GM10266 (cell line): Measurements from ENCODE around the gene CARS1.
"Not testable (repeated sequence)": the region's sequence is repeated elsewhere in the genome, so short reads cannot be mapped to it uniquely, and the experiment has no call there.

ENCODE experiments used
- DNase-seq: peaks from one replicate; pipeline ENCODE4 v3.0.0; 2012; ENCODE audit errors: extremely low spot score
- TF ChIP-seq, protein P1 (sequence below): IDR thresholded peaks from 2 replicates; pipeline ENCODE4 v1.5.1; 2012; ENCODE audit warnings: mild to moderate bottlenecking, low read depth; ENCODE audit not compliant: control insufficient read depth, insufficient read depth; ENCODE audit errors: missing control alignments

CARS1 gene

DNA sequence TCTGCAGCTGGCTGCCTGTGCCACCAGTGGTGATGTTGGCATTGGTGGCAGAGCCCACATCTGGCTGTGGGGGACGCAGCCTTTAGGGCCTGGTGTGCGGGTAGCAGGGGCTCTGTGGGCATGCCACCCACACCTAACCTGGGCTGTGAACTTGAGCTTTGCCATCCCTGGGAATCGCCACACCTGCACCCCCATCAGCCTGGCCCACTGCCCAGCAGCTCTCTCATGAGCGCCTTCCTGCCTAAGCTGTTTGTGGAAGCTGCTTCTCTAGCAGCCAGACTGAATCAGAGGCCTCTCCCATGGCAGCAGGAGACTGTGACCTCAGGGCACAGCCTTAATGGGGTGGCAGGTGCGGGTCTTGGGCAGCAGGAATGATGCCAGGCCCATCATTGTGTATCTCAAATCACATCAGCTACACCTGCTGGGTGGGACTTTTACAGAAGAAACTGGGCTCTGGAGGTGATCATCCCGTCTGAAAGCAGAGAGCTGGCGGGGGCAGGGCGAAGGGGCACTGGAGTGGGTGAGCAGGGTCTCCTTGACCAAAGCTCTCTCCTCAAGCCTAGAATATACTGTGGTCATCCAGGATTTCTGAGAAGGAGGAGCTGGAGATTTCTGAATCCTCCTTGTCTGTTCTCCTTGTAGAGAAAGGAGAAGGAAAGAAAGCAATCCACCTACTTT, 17.8 kb upstream of the CARS1 start:
- DNase-seq, result no peak
- TF ChIP-seq, protein P1, sequence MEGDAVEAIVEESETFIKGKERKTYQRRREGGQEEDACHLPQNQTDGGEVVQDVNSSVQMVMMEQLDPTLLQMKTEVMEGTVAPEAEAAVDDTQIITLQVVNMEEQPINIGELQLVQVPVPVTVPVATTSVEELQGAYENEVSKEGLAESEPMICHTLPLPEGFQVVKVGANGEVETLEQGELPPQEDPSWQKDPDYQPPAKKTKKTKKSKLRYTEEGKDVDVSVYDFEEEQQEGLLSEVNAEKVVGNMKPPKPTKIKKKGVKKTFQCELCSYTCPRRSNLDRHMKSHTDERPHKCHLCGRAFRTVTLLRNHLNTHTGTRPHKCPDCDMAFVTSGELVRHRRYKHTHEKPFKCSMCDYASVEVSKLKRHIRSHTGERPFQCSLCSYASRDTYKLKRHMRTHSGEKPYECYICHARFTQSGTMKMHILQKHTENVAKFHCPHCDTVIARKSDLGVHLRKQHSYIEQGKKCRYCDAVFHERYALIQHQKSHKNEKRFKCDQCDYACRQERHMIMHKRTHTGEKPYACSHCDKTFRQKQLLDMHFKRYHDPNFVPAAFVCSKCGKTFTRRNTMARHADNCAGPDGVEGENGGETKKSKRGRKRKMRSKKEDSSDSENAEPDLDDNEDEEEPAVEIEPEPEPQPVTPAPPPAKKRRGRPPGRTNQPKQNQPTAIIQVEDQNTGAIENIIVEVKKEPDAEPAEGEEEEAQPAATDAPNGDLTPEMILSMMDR, result no peak

DNA sequence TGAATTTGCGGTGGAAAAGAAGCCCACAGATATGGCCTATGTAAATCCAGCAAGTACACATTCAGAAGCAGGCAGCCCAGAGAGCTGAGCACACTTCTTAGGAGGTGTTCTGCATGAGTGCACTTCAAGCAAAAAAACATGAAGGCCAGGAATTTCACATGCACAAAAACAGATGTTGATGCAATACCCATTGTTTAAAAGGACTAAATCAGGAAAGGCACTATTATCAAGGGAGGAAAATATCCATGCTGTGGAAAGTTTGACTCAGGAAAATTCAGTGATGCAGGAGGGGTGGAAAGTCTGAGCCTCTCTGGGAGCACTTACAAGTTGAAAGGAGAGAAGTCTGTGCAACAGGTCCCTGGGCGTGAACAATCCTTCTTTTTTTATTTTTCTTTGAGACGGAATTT, 15.8 kb upstream of the CARS1 start:
- TF ChIP-seq, protein P1, result no peak
- no peak for DNase-seq

DNA sequence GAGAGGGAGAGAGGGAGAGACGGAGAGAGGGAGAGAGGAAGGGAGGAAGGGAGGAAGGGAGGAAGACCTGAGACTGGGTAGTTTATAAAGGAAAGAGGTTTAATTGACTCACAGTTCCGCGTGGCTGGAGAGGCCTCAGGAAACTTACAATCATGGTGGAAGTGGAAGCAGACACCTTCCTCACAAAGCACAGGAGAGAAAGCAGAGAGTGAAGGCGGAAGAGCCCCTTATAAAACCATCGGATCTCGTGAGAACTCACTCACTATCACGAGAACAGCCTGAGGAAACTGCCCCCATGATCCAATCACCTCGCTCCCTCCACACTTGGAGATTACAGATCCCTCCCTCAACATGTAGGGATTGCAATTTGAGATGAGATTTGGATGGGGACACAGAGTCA, 12.2 kb upstream of the CARS1 start:
- TF ChIP-seq, protein P1, result no peak
- no peak for DNase-seq

DNA sequence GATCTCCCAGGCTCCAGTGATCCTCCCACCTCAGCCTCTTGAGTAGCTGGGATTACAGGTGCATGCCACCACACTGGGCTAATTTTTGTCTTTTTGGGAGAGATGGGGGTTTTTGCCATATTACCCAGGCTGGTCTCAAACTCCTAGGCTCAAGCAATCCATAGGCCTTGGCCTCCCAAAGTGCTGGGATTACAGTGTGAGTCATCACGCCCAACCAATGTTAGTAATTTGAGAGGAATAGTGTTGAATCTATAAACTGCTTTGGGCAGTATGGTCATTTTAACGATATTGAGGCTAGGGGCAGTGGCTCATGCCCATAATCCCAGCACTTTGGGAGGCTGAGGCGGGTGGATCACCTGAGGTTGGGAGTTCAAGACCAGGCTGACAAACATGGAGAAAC, 9.1 kb upstream of the CARS1 start:
- not testable (repeated sequence) for DNase-seq

DNA sequence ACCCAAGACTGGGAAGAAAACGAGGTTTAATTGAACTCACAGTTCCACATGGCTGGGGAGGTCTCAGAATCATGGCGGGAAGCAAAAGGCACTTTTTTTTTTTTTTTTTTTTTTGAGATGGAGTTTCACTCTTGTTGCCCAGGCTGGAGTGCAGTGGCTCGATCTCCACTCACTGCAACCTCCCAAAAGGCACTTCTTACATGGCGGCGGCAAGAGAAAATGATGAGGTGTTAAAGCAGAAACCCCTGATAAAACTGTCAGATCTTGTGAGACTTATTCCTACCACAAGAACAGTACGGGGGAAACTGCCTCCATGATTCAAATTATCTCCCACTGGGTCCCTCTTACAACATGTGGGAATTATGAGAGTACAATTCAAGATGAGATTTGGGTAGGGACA, 7.5 kb upstream of the CARS1 start:
- DNase-seq, result not testable (repeated sequence)

DNA sequence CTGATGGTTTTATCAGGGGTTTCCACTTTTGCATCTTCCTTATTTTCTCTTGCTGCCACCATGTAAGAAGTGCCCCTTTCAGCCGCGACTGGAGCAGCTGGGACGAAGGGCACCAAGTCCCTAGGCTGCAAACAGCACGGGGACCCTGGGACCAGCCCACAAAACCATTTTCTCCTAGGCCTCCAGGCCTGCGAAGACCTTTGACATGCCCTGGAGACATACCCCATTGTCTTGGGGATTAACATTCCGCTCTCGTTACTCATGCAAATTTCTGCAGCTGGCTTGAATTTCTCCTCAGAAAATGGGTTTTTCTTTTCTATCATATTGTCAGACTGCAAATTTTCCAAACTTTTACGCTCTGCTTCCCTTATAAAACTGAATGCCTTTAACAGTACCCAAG, 6.7 kb upstream of the CARS1 start:
- DNase-seq, result not testable (repeated sequence)

DNA sequence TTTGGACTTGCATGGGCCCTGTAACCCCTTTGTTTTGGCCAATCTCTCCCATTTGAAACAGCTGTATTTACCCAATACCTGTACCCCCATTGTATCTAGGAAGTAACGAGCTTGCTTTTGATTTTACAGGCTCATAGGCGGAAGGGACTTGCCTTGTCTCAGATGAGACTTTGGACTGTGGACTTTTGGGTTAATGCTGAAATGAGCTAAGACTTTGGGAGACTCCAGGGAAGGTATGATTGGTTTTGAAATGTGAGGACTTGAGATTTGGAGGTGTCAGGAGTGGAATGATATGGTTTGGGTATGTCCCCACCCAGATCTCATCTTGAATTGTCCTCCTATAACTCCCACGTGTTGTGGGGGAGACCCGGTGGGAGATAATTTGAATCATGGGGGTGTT, 6.2 kb upstream of the CARS1 start:
- DNase-seq, result not testable (repeated sequence)

DNA sequence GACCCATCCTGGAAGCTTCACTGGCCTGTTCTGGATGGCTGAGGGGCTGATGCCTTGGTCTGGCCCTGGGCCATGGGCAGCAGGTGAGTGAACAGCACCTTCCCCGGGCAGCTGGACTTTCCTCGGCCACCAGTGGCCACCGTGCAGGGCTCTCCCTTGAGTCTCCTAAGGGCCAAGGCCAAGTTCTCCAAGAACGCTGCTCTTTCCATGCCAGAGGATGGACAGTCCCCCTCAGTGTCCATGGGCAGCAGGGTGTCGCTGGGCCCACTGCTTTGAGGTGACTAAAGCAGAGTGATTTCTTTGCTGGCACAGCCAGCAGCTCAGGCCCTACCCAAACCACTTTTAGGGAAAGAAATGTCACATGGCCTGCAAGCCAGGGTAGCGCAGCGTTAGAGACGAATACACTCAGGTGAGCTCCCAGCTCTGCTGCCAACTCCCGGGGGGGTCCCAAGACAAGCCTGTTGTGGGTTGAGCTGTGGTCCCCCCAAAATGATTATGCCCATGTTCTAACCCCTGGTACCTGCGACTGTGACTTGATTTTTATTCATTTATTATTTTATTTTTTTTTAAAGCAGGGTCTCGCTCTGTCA, 3.3 kb upstream of the CARS1 start:
- TF ChIP-seq, protein P1, result no peak
- DNase-seq, result no peak

DNA sequence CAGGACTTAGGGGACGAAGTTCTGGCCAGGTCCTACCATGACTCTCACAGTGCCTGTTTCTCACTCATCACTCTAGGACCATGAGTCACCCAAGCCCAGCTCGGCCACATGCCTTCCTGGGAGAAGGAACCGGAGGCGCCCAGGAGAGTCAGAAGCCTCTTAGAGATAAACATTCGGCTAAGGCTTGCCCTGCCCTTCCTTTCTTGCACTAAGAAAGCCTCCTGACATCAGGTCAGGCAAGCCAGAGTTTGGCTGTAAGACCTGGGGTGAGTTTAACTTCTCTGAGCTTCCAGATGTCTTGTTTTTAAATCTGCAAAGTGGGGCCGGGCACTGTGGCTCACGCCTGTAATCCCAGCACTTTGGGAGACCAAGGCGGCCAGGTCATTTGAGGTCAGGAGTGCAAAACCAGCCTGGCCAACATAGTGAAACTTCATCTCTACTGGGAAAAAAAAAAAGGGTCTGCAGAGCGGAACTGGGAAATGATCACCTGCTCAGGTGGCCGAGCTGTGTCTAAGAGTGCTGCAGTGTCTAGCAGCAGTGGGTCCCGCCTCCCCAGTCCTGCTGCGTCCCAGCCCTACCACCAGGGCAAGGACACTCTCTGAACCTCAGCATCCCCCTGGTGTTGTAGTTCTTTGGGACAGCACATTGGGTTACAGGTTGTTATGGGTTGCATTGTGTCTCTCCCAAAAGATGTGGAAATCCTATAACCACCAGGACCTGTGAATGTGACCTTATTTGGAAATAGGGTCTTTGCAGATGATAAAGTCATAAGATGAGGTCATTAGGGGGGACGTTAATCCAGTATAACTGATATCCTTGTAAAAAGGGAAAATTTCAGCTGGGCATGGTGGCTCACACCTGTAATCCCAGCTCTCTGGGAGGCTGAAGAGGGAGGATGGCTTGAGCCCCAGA, 1.8 kb upstream of the CARS1 start:
- TF ChIP-seq, protein P1, result no peak
- DNase-seq, result no peak
